ENCODE results near the gene PTGER4. TPM values are rescaled to one million over a fixed set of nuclear protein-coding genes. Genes with fewer than 3 reads are reported as not detected.

Gene PTGER4
- total RNA-seq = 37.2 and 56.5 TPM in 2 replicates

DNA sequence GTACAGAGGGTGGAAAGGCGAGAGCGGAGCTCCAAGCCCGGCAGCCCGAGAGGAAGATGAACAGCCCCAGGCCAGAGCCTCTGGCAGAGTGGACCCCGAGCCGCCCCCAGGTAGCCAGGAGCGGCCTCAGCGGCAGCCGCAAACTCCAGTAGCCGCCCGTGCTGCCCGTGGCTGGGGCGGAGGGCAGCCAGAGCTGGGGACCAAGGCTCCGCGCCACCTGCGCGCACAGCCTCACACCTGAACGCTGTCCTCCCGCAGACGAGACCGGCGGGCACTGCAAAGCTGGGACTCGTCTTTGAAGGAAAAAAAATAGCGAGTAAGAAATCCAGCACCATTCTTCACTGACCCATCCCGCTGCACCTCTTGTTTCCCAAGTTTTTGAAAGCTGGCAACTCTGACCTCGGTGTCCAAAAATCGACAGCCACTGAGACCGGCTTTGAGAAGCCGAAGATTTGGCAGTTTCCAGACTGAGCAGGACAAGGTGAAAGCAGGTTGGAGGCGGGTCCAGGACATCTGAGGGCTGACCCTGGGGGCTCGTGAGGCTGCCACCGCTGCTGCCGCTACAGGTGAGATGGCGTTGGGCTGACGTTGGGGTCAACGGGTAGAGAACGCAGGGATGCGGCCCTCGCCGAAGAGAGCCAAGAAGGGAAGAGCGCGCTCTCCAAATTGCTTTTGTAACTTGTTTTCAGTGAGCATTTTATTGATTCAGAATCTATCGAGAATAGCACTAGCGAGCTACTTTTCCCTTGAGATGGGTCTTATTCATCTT is at the start of gene PTGER4:
Gene PTGER4, plus strand, starts transcription at position 3 of the 769 bp plus-strand sequence. CDS start 1,079 bp downstream, outside the sequence.

Other genes starting within 250 kb of the PTGER4 start
- gene TTC33, start 76.0 kb downstream of the PTGER4 start, total RNA-seq = 14.6 and 24.8 TPM in 2 replicates
- 90.0 and 111 TPM in 2 replicates for gene PRKAA1, start 118.5 kb downstream of the PTGER4 start, total RNA-seq
- gene RPL37, start 155.3 kb downstream of the PTGER4 start, total RNA-seq = 192 and 372 TPM in 2 replicates
- 20.5 and 25.8 TPM in 2 replicates for gene CARD6, start 161.5 kb downstream of the PTGER4 start, total RNA-seq
- gene C7, start 229.6 kb downstream of the PTGER4 start, total RNA-seq = 0.32 and 0.61 TPM in 2 replicates

Measured in epithelial cell of umbilical artery (primary cell).